Endothelial cell of umbilical vein (primary cell): ENCODE data around the gene RPL13. TPM values are rescaled to one million over a fixed set of nuclear protein-coding genes. Genes with fewer than 3 reads are reported as not detected.

ENCODE experiments used
- BruUV-seq: library from RNA; stranded (reverse); fragments of 400-500 nt; replicated peaks from 2 replicates; lab custom pipeline; 2021; lab: Mats Ljungman, UMichigan
- CTCF ChIA-PET: fragments of 300-600, 350-600 bp; sonication (Branson Sonifier 250); formaldehyde crosslinking; loops from one replicate; lab custom pipeline; 2021; ENCODE audit warnings: antibody characterized with exemption, inconsistent platforms; lab: Charles Lee
- POLR2A ChIA-PET: fragments of 300-600, 350-600 bp; sonication (Branson Sonifier 250); formaldehyde crosslinking; loops from one replicate; lab custom pipeline; 2021; ENCODE audit warnings: antibody characterized with exemption, inconsistent platforms; lab: Charles Lee
- DNase-seq: peaks from one replicate; pipeline ENCODE4 v3.0.0-alpha.2; 2011; ENCODE audit warnings: low read depth, low spot score
- FAIRE-seq: peaks from 2 replicates; lab custom pipeline; 2011; peaks lifted over from hg19 to GRCh38; lab: Jason Lieb, UNC
- H2AFZ ChIP-seq: 2 replicates; pipeline ENCODE4 v1.6.0; 2012; ENCODE audit warnings: low read depth, low read length, control low read depth, inconsistent platforms
- H3K27ac ChIP-seq: 2 replicates; pipeline ENCODE4 v1.5.1; 2011; ENCODE audit warnings: low read depth, mild to moderate bottlenecking, control low read depth, low read length, moderate library complexity; ENCODE audit not compliant: insufficient read depth
- H3K27me3 ChIP-seq, 2 experiments: 2 replicates each; pipeline versions ENCODE4 v1.6.0 to v1.6.1; 2011; ENCODE audit warnings: low read length in 2 of 2, mixed read lengths in 1 of 2; ENCODE audit not compliant: control insufficient read depth in 2 of 2, insufficient read depth in 2 of 2
- H3K36me3 ChIP-seq, 2 experiments: 2 replicates in 1 of 2; 3 replicates in 1 of 2; pipeline ENCODE4 v1.5.1; 2011; ENCODE audit warnings: low read length in 2 of 2, mild to moderate bottlenecking in 1 of 2, moderate library complexity in 1 of 2; ENCODE audit not compliant: control insufficient read depth in 2 of 2, insufficient read depth in 2 of 2; ENCODE audit errors: extremely low read depth in 1 of 2
- H3K4me1 ChIP-seq: 3 replicates; pipeline ENCODE4 v1.5.1; 2011; ENCODE audit warnings: mild to moderate bottlenecking, low read length; ENCODE audit not compliant: control insufficient read depth, insufficient read depth; ENCODE audit errors: extremely low read depth
- H3K4me2 ChIP-seq: 2 replicates; pipeline ENCODE4 v1.6.1; 2011; ENCODE audit warnings: low read length, control low read depth, mixed read lengths; ENCODE audit not compliant: insufficient read depth
- H3K4me3 ChIP-seq, 3 experiments: fragments of 200-600 bp in 1 of 3; sonication (generic), shearing (Covaris generic) in 1 of 3; replicated peaks in 1 of 3; 2 replicates each; pipeline ENCODE4 v1.5.1; 2011 to 2016; ENCODE audit warnings: control low read depth in 3 of 3, low read length in 3 of 3, mild to moderate bottlenecking in 2 of 3, inconsistent platforms in 1 of 3, low read depth in 1 of 3, moderate library complexity in 1 of 3; ENCODE audit not compliant: insufficient read depth in 1 of 3
- H3K79me2 ChIP-seq: 2 replicates; pipeline ENCODE4 v1.6.0; 2012; ENCODE audit warnings: low read length, inconsistent platforms; ENCODE audit not compliant: control insufficient read depth, insufficient read depth
- H3K9ac ChIP-seq: replicated peaks from 2 replicates; pipeline ENCODE3; 2011; ENCODE audit warnings: low read length, control low read depth; ENCODE audit not compliant: insufficient read depth; ENCODE audit errors: extremely low read depth
- H3K9me1 ChIP-seq: replicated peaks from 3 replicates; pipeline ENCODE4 v1.6.0; 2011; ENCODE audit warnings: mild to moderate bottlenecking, low read length; ENCODE audit not compliant: control insufficient read depth, insufficient read depth; ENCODE audit errors: extremely low read depth
- H3K9me3 ChIP-seq: replicated peaks from 2 replicates; pipeline ENCODE4 v1.5.1; 2012; ENCODE audit warnings: low read length, inconsistent platforms; ENCODE audit not compliant: control insufficient read depth, insufficient read depth
- H4K20me1 ChIP-seq: replicated peaks from 2 replicates; pipeline ENCODE3; 2011; ENCODE audit warnings: mild to moderate bottlenecking, low read length; ENCODE audit not compliant: control insufficient read depth, insufficient read depth; ENCODE audit errors: extremely low read depth
- CTCF ChIP-seq, 2 donors: IDR thresholded peaks; 1 replicate in 1 of 2; 2 replicates in 1 of 2; pipeline ENCODE4 v1.5.1; 2011; ENCODE audit warnings: low read length in 2 of 2, mild to moderate bottlenecking in 2 of 2, moderate library complexity in 2 of 2, control low read depth in 1 of 2, inconsistent platforms in 1 of 2, low read depth in 1 of 2; ENCODE audit not compliant: insufficient read depth in 1 of 2; ENCODE audit errors: extremely low read depth in 1 of 2
- EZH2 ChIP-seq: IDR thresholded peaks from 2 replicates; pipeline ENCODE4 v1.6.1; 2012; ENCODE audit warnings: borderline replicate concordance, low read depth, mild to moderate bottlenecking, moderate library complexity, low read length, inconsistent platforms; ENCODE audit not compliant: severe bottlenecking
- FOS ChIP-seq: IDR thresholded peaks from 2 replicates; pipeline ENCODE4 v1.6.1; 2011; ENCODE audit warnings: mild to moderate bottlenecking, low read length, moderate library complexity, borderline replicate concordance; ENCODE audit not compliant: insufficient read depth
- GATA2 ChIP-seq: IDR thresholded peaks from 2 replicates; pipeline ENCODE4 v1.7.0; 2011; ENCODE audit warnings: low read depth, mild to moderate bottlenecking, moderate library complexity, mixed read lengths, low read length; ENCODE audit not compliant: insufficient read length, insufficient read depth
- JUN ChIP-seq: IDR thresholded peaks from 2 replicates; pipeline ENCODE4 v1.6.1; 2011; ENCODE audit warnings: borderline replicate concordance, low read depth; ENCODE audit not compliant: insufficient read length, insufficient read depth
- MYC ChIP-seq: IDR thresholded peaks from one replicate; pipeline ENCODE4 v1.6.1; 2011; ENCODE audit warnings: mild to moderate bottlenecking, low read depth, low read length
- POLR2A ChIP-seq: IDR thresholded peaks from 2 replicates; pipeline ENCODE4 v1.6.1; 2012; ENCODE audit warnings: low read depth, mild to moderate bottlenecking, control low read depth, low read length
- POLR2AphosphoS5 ChIP-seq: IDR thresholded peaks from 2 replicates; pipeline ENCODE4 v1.6.1; 2012; ENCODE audit warnings: low read depth, mild to moderate bottlenecking, control low read depth, low read length, moderate library complexity; ENCODE audit not compliant: insufficient read depth
- dilution Hi-C: fragments of 300-500 bp; cut with MboI; formaldehyde crosslinking; loops from one replicate; pipeline ENCODE4 v1.15.0; 2019; ENCODE audit warnings: low sequenced_read_pairs; ENCODE audit not compliant: extremely low pct_ligation_motif_present
- intact Hi-C: fragments of 100-400 bp; cut with micrococcal nuclease; formaldehyde crosslinking; loops from one replicate; pipeline ENCODE4 v1.10.0; 2022
- polyA plus RNA-seq, 4 experiments: library from polyadenylated mRNA; depleted of rRNA in 3 of 4; stranded (reverse) in 3 of 4; unstranded in 1 of 4; fragments of >200 nt; gene quantifications; 2 replicates each; pipeline versions ENCODE4 v1.2.1 to v1.2.3, GENCODE V29; 2011 to 2012; ENCODE audit warnings: missing spikeins in 1 of 4
- total RNA-seq: library from RNA; stranded (reverse); gene quantifications from 2 replicates; pipeline ENCODE4 v1.2.3, GENCODE V29; 2021
- TF ChIP-seq, protein P1 (sequence below): IDR thresholded peaks from 2 replicates; pipeline ENCODE4 v1.6.1; 2011; ENCODE audit not compliant: insufficient read depth, insufficient read length

Gene RPL13
- total and polyA plus RNA-seq, 2 donors (not counting 3 experiments of a cell fraction or from before 2014, with no cell fraction given), result 1,463 to 5,670 TPM

DNA sequence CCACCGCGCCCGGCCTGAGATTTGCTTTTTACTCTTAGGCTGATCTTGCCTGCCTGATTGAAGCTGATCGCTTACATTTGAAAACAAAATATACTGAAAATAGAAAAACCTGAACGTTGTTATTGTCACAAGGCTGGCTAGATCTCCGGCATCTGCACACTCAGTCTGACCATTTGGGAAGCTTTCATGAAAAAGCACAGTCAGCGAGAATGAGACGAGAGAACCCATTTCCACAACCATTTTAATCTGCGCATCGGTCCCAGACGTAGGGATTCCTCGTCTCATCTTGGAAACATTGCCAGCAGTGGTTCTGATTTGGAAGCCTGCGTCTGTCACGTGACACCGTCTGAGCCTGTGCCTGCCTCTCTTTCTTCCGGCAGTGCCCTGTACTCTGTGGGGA lies 31.4 kb upstream of the RPL13 start:
- BruUV-seq, result no TSS peak
- no peak for FAIRE-seq
- Histone ChIP-seq H3K4me3 (no peak overlapping the region), H3K36me3 (peaks cover 9 to 26% of the 10 kb centered on the region in 2 experiments), H3K27me3 (no peaks in the 10 kb centered on the region), H3K27ac (no peak overlapping the region), H3K9me3 (no peaks in the 10 kb centered on the region), H2AFZ (no peak overlapping the region), H3K9me1 (no peaks in the 10 kb centered on the region), H3K79me2 (peaks cover 10% of the 10 kb centered on the region), H3K4me2 (no peak overlapping the region), H4K20me1 (no peaks in the 10 kb centered on the region), H3K9ac (no peak overlapping the region), H3K4me1 (peaks cover 15% of the 10 kb centered on the region)
- dilution Hi-C loops, result no loop called here
- ChIA-PET CTCF (interaction anchor here (1.4 to 2.4 kb wide), 2 partner anchors 13 to 28 kb away, joined by 3 to 7 read pairs; no protein-coding TSS in a partner anchor), POLR2A (interaction anchor here (0.6 kb wide), 1 partner anchor 12 kb away, joined by 5 read pairs; no protein-coding TSS in a partner anchor)
- intact Hi-C loops, result no loop called here
- TF ChIP-seq CTCF (IDR thresholded peaks at IDR 0.05; ENCODE audit: extremely low read depth in 1 of 2, insufficient read depth in 1 of 2, low read depth in 1 of 2, low read length in 2 of 2) (no peak), POLR2AphosphoS5 (no peak), EZH2 (no peak), FOS (no peak), GATA2 (no peak), JUN (no peak), POLR2A (no peak), MYC (no peak)
- TF ChIP-seq, protein P1, sequence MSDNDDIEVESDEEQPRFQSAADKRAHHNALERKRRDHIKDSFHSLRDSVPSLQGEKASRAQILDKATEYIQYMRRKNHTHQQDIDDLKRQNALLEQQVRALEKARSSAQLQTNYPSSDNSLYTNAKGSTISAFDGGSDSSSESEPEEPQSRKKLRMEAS, result no peak
- DNase-seq, result no peak
